ENCODE results near the gene USP7. TPM values are rescaled to one million over a fixed set of nuclear protein-coding genes. Genes with fewer than 3 reads are reported as not detected.

Gene USP7
- total and polyA plus RNA-seq, 3 donors from 2014 or later, result 159 to 173 (median 172) TPM

DNA sequence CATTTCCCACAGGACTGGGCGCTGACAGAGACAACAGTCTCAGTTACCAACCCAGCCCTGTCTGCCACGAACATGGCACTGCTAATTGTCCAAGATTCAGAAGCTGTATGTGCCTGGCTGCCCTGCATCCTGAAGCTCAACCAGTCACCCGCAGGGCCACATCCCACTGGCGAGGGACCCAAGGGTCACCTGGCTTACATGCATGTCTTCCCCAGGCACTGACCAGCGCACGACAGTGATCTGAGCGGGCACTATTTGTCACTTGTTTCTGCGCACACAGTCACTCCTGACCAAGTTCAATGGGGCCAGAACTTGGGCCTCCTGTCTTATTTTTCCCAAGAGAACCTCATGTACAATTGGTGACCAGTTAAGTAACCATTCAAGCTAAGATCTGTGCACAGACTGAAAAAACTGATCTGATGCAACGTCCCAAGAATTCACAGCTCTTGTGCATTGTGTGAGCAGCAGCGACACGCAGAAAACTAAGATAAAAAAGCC, 13.1 kb downstream of the USP7 start:
- 67 to 76% methylated on average over 11 of the region's 11 CpGs for WGBS, 2 donors
- no peak for DNase-seq
- H3K27ac ChIP-seq, result no peak overlapping the region
- no peak overlapping the region for H3K4me3 ChIP-seq
- H3K27me3 ChIP-seq, result no peaks in the 10 kb centered on the region
- TF ChIP-seq POLR2A (IDR thresholded peaks at IDR 0.05), result no peak
- TF ChIP-seq, protein P1, sequence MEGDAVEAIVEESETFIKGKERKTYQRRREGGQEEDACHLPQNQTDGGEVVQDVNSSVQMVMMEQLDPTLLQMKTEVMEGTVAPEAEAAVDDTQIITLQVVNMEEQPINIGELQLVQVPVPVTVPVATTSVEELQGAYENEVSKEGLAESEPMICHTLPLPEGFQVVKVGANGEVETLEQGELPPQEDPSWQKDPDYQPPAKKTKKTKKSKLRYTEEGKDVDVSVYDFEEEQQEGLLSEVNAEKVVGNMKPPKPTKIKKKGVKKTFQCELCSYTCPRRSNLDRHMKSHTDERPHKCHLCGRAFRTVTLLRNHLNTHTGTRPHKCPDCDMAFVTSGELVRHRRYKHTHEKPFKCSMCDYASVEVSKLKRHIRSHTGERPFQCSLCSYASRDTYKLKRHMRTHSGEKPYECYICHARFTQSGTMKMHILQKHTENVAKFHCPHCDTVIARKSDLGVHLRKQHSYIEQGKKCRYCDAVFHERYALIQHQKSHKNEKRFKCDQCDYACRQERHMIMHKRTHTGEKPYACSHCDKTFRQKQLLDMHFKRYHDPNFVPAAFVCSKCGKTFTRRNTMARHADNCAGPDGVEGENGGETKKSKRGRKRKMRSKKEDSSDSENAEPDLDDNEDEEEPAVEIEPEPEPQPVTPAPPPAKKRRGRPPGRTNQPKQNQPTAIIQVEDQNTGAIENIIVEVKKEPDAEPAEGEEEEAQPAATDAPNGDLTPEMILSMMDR (IDR thresholded peaks at IDR 0.05), result no peak
- H3K36me3 ChIP-seq (ENCODE audit: low read depth, missing control alignments), result no peaks in the 10 kb centered on the region
- intact Hi-C loops (cut with DNase I; ENCODE audit: low total_unique reads), result no loop called here
- no peaks in the 10 kb centered on the region for H3K9me3 ChIP-seq
- H3K4me1 ChIP-seq, result peaks cover 15% of the 10 kb centered on the region

DNA sequence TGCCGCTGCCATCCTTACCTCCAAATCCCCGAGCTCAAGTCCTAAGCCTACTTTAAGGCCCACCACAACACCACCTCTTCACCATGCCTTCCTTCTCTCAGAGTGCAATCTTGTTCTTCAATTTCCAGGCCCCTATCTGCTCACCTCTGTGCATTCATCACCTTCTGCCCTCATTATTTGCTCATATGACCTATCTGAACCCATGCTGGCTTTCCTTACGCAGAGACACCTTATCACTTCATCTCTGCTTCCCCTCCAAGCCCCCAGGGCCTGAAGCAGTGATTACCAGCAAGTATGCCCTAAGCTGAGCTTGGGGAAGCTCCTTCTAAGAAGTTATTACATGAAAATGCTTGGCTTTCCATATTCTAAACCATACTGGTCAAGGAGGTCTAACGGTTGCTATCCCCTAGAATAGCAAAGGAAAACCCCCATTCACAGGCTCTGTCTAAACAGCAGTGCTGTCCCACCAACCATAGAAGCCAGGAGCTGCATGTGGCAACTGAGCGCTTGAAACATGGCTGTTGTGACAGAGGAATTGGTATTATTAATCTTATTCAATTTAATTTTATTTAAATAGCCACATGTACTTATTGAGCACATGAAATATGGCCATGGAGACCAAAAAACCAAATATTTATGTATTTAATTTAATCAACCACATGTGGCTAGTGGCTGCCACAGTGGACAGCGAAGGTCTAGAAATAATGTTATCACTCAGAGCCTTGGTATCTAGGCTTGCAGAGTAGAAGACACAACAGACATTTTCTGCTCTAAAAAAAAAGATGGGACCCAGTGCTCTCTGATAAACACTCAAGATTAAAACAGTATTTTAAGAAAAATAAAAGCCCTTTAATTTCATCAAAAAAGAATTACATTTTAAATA, 13.9 kb downstream of the USP7 start:
- intact Hi-C loops (cut with DNase I; ENCODE audit: low total_unique reads), result no loop called here

DNA sequence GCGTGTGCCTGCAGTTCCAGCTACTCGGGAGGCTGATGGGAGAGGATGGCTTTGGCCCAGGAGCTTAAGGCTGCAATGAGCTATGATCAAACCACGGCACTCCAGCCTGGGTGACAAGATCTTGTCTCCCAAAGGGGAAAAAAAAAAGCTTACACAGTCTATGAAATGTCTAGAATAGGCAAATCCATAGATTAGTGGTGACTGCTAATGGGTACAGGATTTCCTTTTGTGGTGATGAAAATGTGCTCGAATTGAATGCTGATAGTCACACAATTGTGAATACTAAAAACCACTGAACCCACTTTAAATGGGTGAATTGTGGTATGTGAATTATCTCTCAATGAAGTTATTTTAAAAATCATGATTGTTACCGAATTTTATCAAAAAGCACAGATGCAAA, 14.9 kb downstream of the USP7 start:
- peaks cover 22% of the 10 kb centered on the region for H3K4me1 ChIP-seq
- WGBS, 2 donors, result 72 to 79% methylated on average over 5 of the region's 5 CpGs
- intact Hi-C loops (cut with DNase I; ENCODE audit: low total_unique reads), result no loop called here
- no peak overlapping the region for H3K4me3 ChIP-seq
- no peak for DNase-seq
- TF ChIP-seq POLR2A (IDR thresholded peaks at IDR 0.05), result no peak
- TF ChIP-seq, protein P1 (IDR thresholded peaks at IDR 0.05), result no peak
- no peaks in the 10 kb centered on the region for H3K27me3 ChIP-seq
- no peaks in the 10 kb centered on the region for H3K36me3 ChIP-seq (ENCODE audit: low read depth, missing control alignments)
- H3K27ac ChIP-seq, result no peak overlapping the region
- H3K9me3 ChIP-seq, result no peaks in the 10 kb centered on the region

More for the DNA sequence above, 13.9 kb downstream of the USP7 start:
- no peak for DNase-seq
- no peak for TF ChIP-seq POLR2A (IDR thresholded peaks at IDR 0.05)
- TF ChIP-seq, protein P1 (IDR thresholded peaks at IDR 0.05), result no peak
- H3K36me3 ChIP-seq (ENCODE audit: low read depth, missing control alignments), result no peaks in the 10 kb centered on the region
- H3K9me3 ChIP-seq, result no peaks in the 10 kb centered on the region
- 83 to 85% methylated on average over 6 of the region's 6 CpGs for WGBS, 2 donors
- H3K27me3 ChIP-seq, result no peaks in the 10 kb centered on the region
- H3K4me1 ChIP-seq, result peaks cover 14% of the 10 kb centered on the region
- H3K4me3 ChIP-seq, result no peak overlapping the region
- H3K27ac ChIP-seq, result no peak overlapping the region

DNA sequence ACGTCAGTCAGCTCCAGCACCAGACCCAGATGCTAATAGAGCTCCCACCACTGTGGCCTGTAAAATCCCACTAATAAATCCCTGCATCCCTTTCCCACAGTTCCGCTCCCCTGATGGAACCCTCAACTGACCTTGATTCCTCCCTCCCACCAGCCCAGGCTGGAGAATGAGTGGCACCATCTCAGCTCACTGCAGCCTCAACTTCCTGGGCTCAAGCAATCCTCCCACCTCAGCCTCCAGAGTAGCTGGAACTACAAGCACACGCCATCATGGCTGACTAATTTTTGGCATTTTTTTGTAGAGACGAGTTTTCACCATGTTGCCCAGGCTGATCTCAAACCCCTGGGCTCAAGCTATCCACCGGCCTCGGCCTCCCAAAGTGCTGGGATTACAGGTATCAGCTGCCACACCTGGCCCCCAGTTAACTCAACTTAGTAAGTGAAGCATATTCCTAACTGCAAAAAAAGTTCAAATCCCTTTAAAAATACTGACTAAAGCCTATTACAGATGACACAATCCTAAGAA, 15.6 kb downstream of the USP7 start:
- Histone ChIP-seq H3K27me3 (no peaks in the 10 kb centered on the region), H3K36me3 (ENCODE audit: low read depth, missing control alignments) (no peaks in the 10 kb centered on the region), H3K4me1 (peaks cover 22% of the 10 kb centered on the region), H3K9me3 (no peaks in the 10 kb centered on the region), H3K27ac (no peak overlapping the region), H3K4me3 (no peak overlapping the region)
- DNase-seq, result no peak
- TF ChIP-seq, protein P1 (IDR thresholded peaks at IDR 0.05), result no peak
- no peak for TF ChIP-seq POLR2A (IDR thresholded peaks at IDR 0.05)
- WGBS, 2 donors, result 84 to 88% methylated on average over 6 of the region's 6 CpGs
- intact Hi-C loops (cut with DNase I; ENCODE audit: low total_unique reads), result no loop called here

Measured in testis (tissue), 3 donors.